SU-DHL-6 (cell line): ENCODE results near the gene SNPH.

Experiments used
- H2AFZ ChIP-seq: fragments of 200-600 bp; sonication (generic); 2 replicates; pipeline ENCODE4 v1.6.1; 2014; ENCODE audit warnings: low read depth, mild to moderate bottlenecking, moderate library complexity, mixed read lengths, antibody characterized with exemption, low read length; ENCODE audit not compliant: severe bottlenecking
- H3F3A ChIP-seq: fragments of 200-600 bp; shearing (Covaris generic); 2 replicates; pipeline ENCODE4 v1.6.0; 2016; ENCODE audit warnings: antibody characterized with exemption, mild to moderate bottlenecking; ENCODE audit not compliant: insufficient read depth
- H3K27ac ChIP-seq: fragments of 200-600 bp; sonication (generic); 2 replicates; pipeline ENCODE4 v1.5.1; 2016; ENCODE audit warnings: low read depth, mild to moderate bottlenecking, low read length, moderate library complexity, mixed read lengths
- H3K27me3 ChIP-seq: fragments of 200-600 bp; sonication (generic), shearing (Covaris generic); 2 replicates; pipeline ENCODE4 v1.6.0; 2014; ENCODE audit warnings: mild to moderate bottlenecking, low read length
- H3K36me3 ChIP-seq: fragments of 200-600 bp; sonication (generic); 2 replicates; pipeline ENCODE4 v1.6.1; 2014; ENCODE audit warnings: mild to moderate bottlenecking, low read length, mixed read lengths
- H3K4me2 ChIP-seq: fragments of 300-600, 200-600 bp; shearing (Covaris generic), sonication (generic); 2 replicates; pipeline ENCODE4 v1.6.0; 2014; ENCODE audit warnings: low read length, low read depth, mild to moderate bottlenecking; ENCODE audit not compliant: poor library complexity, severe bottlenecking
- H3K4me3 ChIP-seq: fragments of 200-600 bp; sonication (generic); 2 replicates; pipeline ENCODE4 v1.5.1; 2014; ENCODE audit warnings: antibody characterized with exemption, low read length, mild to moderate bottlenecking, mixed read lengths; ENCODE audit not compliant: insufficient read depth, poor library complexity, severe bottlenecking
- H3K79me2 ChIP-seq: fragments of 200-600 bp; sonication (generic); 2 replicates; pipeline ENCODE4 v1.6.1; 2014; ENCODE audit warnings: mild to moderate bottlenecking, low read length, moderate library complexity; ENCODE audit not compliant: insufficient read depth
- H3K9ac ChIP-seq: fragments of 200-600 bp; sonication (generic); 2 replicates; pipeline ENCODE4 v1.7.0; 2014; ENCODE audit warnings: mild to moderate bottlenecking, low read length
- H3K9me2 ChIP-seq: fragments of 200-600 bp; sonication (generic); replicated peaks from 2 replicates; pipeline ENCODE4 v1.6.1; 2014; ENCODE audit warnings: low read length; ENCODE audit not compliant: insufficient read depth
- H3K9me3 ChIP-seq: fragments of 200-600 bp; sonication (generic); 2 replicates; pipeline ENCODE4 v1.6.1; 2014; ENCODE audit warnings: low read length, mixed read lengths; ENCODE audit not compliant: insufficient read depth
- H4K20me1 ChIP-seq: fragments of 200-600 bp; sonication (generic); 2 replicates; pipeline ENCODE4 v1.6.1; 2014; ENCODE audit warnings: low read depth, mild to moderate bottlenecking, antibody characterized with exemption, low read length, moderate library complexity, mixed read lengths
- EZH2phosphoT487 ChIP-seq: fragments of 200-600 bp; sonication (generic), shearing (Covaris generic); conservative IDR thresholded peaks from 2 replicates; pipeline ENCODE4 v1.6.1; 2018; ENCODE audit warnings: mild to moderate bottlenecking, antibody characterized with exemption, low read length, moderate library complexity, mixed read lengths
- TF ChIP-seq, protein P1 (sequence below): fragments of 200-600 bp; sonication (generic); IDR thresholded peaks from one replicate; pipeline ENCODE4 v1.5.1; 2017; ENCODE audit warnings: antibody characterized with exemption, mild to moderate bottlenecking, low read length, moderate library complexity; ENCODE audit not compliant: insufficient read depth, poor library complexity, severe bottlenecking

SNPH gene

DNA sequence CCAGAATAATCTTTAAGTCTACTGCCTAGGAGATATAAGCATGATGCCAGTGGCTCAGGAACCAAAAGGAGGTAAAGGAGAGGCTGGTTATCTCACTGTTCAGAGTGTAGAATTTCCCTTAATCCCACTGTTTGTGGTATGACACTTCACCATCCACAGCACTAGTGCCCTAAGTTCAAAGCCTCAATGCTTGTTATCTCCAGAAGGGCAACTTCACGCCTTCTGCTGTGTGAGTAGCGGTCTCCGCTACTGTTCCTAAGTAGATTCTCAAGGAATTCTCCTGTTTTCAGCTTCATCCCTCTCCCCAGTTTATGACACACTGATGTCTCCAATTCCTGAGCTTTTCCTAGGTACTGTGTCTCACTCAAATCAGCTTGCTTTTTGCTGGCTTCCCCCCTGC, 13.7 kb upstream of the SNPH start:
- Histone ChIP-seq H4K20me1 (no peaks in the 10 kb centered on the region), H3K27ac (no peak overlapping the region), H3K9ac (no peak overlapping the region), H3K9me2 (no peaks in the 10 kb centered on the region), H3K9me3 (no peaks in the 10 kb centered on the region), H3K36me3 (no peaks in the 10 kb centered on the region), H3K4me3 (no peak overlapping the region), H3K27me3 (no peaks in the 10 kb centered on the region; the same call in 1 of the 2 replicates), H2AFZ (no peak overlapping the region), H3F3A (no peaks in the 10 kb centered on the region), H3K79me2 (no peaks in the 10 kb centered on the region), H3K4me2 (no peak overlapping the region)
- TF ChIP-seq, protein P1, sequence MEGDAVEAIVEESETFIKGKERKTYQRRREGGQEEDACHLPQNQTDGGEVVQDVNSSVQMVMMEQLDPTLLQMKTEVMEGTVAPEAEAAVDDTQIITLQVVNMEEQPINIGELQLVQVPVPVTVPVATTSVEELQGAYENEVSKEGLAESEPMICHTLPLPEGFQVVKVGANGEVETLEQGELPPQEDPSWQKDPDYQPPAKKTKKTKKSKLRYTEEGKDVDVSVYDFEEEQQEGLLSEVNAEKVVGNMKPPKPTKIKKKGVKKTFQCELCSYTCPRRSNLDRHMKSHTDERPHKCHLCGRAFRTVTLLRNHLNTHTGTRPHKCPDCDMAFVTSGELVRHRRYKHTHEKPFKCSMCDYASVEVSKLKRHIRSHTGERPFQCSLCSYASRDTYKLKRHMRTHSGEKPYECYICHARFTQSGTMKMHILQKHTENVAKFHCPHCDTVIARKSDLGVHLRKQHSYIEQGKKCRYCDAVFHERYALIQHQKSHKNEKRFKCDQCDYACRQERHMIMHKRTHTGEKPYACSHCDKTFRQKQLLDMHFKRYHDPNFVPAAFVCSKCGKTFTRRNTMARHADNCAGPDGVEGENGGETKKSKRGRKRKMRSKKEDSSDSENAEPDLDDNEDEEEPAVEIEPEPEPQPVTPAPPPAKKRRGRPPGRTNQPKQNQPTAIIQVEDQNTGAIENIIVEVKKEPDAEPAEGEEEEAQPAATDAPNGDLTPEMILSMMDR: no peak
- TF ChIP-seq EZH2phosphoT487: no peak

DNA sequence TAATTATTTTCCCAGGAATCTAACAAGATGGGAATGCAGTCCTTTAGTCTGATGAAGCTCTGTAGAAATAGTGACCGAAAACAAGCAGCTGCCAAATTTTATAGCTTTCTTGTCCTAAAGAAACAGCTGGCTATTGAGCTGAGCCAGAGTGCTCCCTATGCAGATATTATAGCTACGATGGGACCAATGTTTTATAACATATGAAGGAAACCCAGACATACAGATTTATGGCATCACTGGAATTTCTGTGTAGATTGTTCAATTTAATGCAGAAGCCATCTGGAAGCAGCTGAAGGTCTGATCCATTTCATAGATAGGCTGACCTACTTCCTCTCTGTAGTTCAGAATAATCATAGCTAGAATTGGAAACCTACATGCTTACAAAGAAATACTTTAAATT, 11.8 kb upstream of the SNPH start:
- Histone ChIP-seq H2AFZ (no peak overlapping the region), H3K27me3 (no peaks in the 10 kb centered on the region; the same call in 1 of the 2 replicates), H3K79me2 (no peaks in the 10 kb centered on the region), H3K4me2 (no peak overlapping the region), H3F3A (no peaks in the 10 kb centered on the region), H3K9ac (no peak overlapping the region), H3K27ac (no peak overlapping the region), H3K9me2 (no peaks in the 10 kb centered on the region), H3K36me3 (no peaks in the 10 kb centered on the region), H3K9me3 (no peaks in the 10 kb centered on the region), H4K20me1 (no peaks in the 10 kb centered on the region), H3K4me3 (no peak overlapping the region)
- TF ChIP-seq, protein P1: no peak
- no peak for TF ChIP-seq EZH2phosphoT487

DNA sequence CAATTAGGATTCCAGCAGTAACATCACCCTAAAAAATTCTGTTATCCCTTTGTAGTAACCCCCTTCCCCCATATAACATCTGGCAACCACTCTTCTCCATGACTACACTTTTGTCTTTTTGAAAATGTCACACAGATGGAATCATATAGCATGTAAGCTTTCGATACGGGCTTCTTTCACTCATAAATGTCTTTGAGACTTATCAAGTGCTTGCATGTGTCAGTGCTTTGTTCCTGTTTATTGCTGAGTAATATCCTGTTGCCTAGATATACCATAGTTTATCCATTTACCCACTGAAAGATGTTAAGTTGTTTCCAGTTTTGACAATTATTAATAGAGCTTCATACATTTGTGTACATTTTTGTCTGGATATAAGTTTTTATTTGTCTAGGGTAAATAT, 10.4 kb upstream of the SNPH start:
- H3K9me3 ChIP-seq: no peaks in the 10 kb centered on the region
- no peaks in the 10 kb centered on the region for H3K9me2 ChIP-seq
- H2AFZ ChIP-seq: no peak overlapping the region
- no peak overlapping the region for H3K9ac ChIP-seq
- no peak overlapping the region for H3K27ac ChIP-seq
- H3K4me2 ChIP-seq: no peak overlapping the region
- TF ChIP-seq EZH2phosphoT487: no peak
- TF ChIP-seq, protein P1: no peak
- no peaks in the 10 kb centered on the region for H3K36me3 ChIP-seq
- H4K20me1 ChIP-seq: no peaks in the 10 kb centered on the region
- H3K4me3 ChIP-seq: no peak overlapping the region
- H3K27me3 ChIP-seq: no peaks in the 10 kb centered on the region; the same call in 1 of the 2 replicates
- no peaks in the 10 kb centered on the region for H3F3A ChIP-seq
- no peaks in the 10 kb centered on the region for H3K79me2 ChIP-seq
